MM.1S (cell line): Measurements from ENCODE around the gene BPIFB1.

ENCODE experiments used
- DNase-seq: peaks from one replicate; pipeline ENCODE4 v3.0.0-alpha.2; 2015
- H2AFZ ChIP-seq: fragments of 300-600 bp; sonication (generic); 2 replicates; pipeline ENCODE4 v1.6.0; 2016; ENCODE audit warnings: antibody characterized with exemption, low read length
- H3F3A ChIP-seq: fragments of 300-600 bp; sonication (generic); 2 replicates; pipeline ENCODE4 v1.6.1; 2016; ENCODE audit warnings: mild to moderate bottlenecking, antibody characterized with exemption, low read length, moderate library complexity, mixed read lengths; ENCODE audit not compliant: insufficient read depth
- H3K27ac ChIP-seq: fragments of 300-600 bp; sonication (generic); 2 replicates; pipeline ENCODE4 v1.5.1; 2016; ENCODE audit warnings: mild to moderate bottlenecking, low read length
- H3K27me3 ChIP-seq: fragments of 300-600 bp; sonication (generic); replicated peaks from 2 replicates; pipeline ENCODE4 v1.6.0; 2016; ENCODE audit warnings: low read length; ENCODE audit not compliant: insufficient read depth
- H3K36me3 ChIP-seq: fragments of 300-600 bp; sonication (generic); replicated peaks from 2 replicates; pipeline ENCODE4 v1.6.1; 2016; ENCODE audit warnings: mild to moderate bottlenecking, low read length, mixed read lengths; ENCODE audit not compliant: insufficient read depth
- H3K4me1 ChIP-seq: fragments of 300-600 bp; sonication (generic); 2 replicates; pipeline ENCODE4 v1.6.1; 2016; ENCODE audit warnings: low read length, mixed read lengths
- H3K4me2 ChIP-seq: fragments of 300-600 bp; sonication (generic); 2 replicates; pipeline ENCODE4 v1.6.0; 2016; ENCODE audit warnings: low read depth, low read length
- H3K4me3 ChIP-seq: fragments of 300-600 bp; sonication (generic); 2 replicates; pipeline ENCODE4 v1.5.1; 2016; ENCODE audit warnings: low read length, mixed read lengths
- H3K79me2 ChIP-seq: fragments of 300-600 bp; sonication (generic); 2 replicates; pipeline ENCODE4 v1.6.1; 2016; ENCODE audit warnings: mixed run types, low read length, mixed read lengths
- H3K9ac ChIP-seq: fragments of 300-600 bp; sonication (generic); 2 replicates; pipeline ENCODE4 v1.6.1; 2016; ENCODE audit warnings: low read length, mixed read lengths
- H3K9me2 ChIP-seq: fragments of 300-600 bp; sonication (generic); replicated peaks from 2 replicates; pipeline ENCODE4 v1.6.1; 2016; ENCODE audit warnings: mild to moderate bottlenecking, low read length, mixed read lengths; ENCODE audit not compliant: insufficient read depth
- H3K9me3 ChIP-seq: fragments of 300-600 bp; sonication (generic); replicated peaks from 2 replicates; pipeline ENCODE4 v1.6.1; 2016; ENCODE audit warnings: mild to moderate bottlenecking, low read length, mixed read lengths; ENCODE audit not compliant: insufficient read depth
- H4K20me1 ChIP-seq: fragments of 300-600 bp; sonication (generic); 2 replicates; pipeline ENCODE4 v1.6.1; 2016; ENCODE audit warnings: mild to moderate bottlenecking, low read length, moderate library complexity, mixed read lengths; ENCODE audit not compliant: insufficient read depth
- CTCF ChIP-seq: fragments of 300-600 bp; sonication (generic); IDR thresholded peaks from 2 replicates; pipeline ENCODE4 v1.5.1; 2016; ENCODE audit warnings: antibody characterized with exemption, low read length, mixed read lengths
- EZH2 ChIP-seq: fragments of 300-600 bp; sonication (generic); optimal IDR thresholded peaks from 2 replicates; pipeline ENCODE3; 2017; ENCODE audit warnings: low read depth, mild to moderate bottlenecking, antibody characterized with exemption, low read length, mixed read lengths
- EZH2phosphoT487 ChIP-seq: fragments of 300-600 bp; sonication (generic); IDR thresholded peaks from 2 replicates; pipeline ENCODE4 v1.6.1; 2018; ENCODE audit warnings: antibody characterized with exemption, low read length

Gene BPIFB1

DNA sequence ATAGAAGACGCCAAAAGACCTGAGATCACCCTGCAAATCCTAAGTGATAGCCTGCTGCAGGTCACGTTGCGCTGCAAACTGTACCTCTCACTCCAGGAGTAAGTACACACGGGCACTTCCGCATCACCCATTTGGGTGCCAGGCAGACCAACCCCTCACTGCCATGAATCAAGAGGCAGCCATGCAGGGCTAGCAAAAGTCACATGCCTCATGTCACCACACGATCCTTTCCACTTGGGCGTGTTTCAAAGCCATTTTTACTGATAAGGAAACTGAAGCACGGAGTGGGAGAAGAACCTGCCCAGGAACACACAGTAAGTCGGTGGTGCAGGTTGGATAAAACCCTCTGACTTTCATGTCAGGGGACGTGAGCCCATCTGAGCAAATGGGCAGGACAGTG, 37.0 kb downstream of the BPIFB1 start:
- H3K9me2 ChIP-seq = no peaks in the 10 kb centered on the region
- no peak overlapping the region for H2AFZ ChIP-seq
- no peaks in the 10 kb centered on the region for H3K36me3 ChIP-seq
- H3K27me3 ChIP-seq = peaks cover 37% of the 10 kb centered on the region
- no peak overlapping the region for H3K27ac ChIP-seq
- no peak overlapping the region for H3K4me3 ChIP-seq
- H3K79me2 ChIP-seq = no peaks in the 10 kb centered on the region
- H3K9me3 ChIP-seq = no peaks in the 10 kb centered on the region
- no peak overlapping the region for H3K9ac ChIP-seq
- H3K4me2 ChIP-seq = no peak overlapping the region
- H4K20me1 ChIP-seq = no peaks in the 10 kb centered on the region
- TF ChIP-seq EZH2phosphoT487 = no peak
- no peak for TF ChIP-seq CTCF
- no peak for TF ChIP-seq EZH2
- DNase-seq = no peak
- no peaks in the 10 kb centered on the region for H3F3A ChIP-seq
- H3K4me1 ChIP-seq = no peaks in the 10 kb centered on the region

- Histone ChIP-seq H3K4me2 (no peak overlapping the region), H4K20me1 (no peaks in the 10 kb centered on the region), H2AFZ (no peak overlapping the region), H3K79me2 (no peaks in the 10 kb centered on the region), H3K4me3 (no peak overlapping the region), H3K9me3 (no peaks in the 10 kb centered on the region), H3K27ac (no peak overlapping the region), H3K9me2 (no peaks in the 10 kb centered on the region), H3K9ac (no peak overlapping the region), H3F3A (no peaks in the 10 kb centered on the region), H3K36me3 (no peaks in the 10 kb centered on the region), H3K27me3 (peaks cover 42% of the 10 kb centered on the region), H3K4me1 (no peaks in the 10 kb centered on the region)
- no peak for TF ChIP-seq EZH2
- no peak for TF ChIP-seq CTCF
- TF ChIP-seq EZH2phosphoT487 = no peak
- DNase-seq = no peak
Observed at GRCh38 chr20:33322456-33322855, 39.4 kb downstream of the BPIFB1 start.

DNA sequence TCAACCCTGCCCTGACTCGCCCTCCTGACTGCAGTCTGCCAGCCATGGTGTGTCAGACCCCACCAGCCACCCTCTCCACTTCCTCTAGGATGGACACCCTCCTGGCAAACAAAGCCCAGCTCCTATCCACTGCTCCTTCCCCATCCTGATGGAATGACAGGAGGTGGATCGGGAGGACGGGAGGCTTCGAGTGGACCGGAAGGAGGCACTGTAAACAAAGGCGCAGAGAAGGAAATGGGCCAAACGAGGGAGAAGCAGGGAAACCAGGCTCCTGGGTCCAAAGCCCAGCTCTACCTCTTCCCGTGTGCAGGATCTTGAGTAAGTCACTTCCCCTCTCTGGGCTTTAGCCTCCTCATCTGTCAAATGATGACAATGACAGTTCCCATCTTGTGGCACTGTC, 40.2 kb downstream of the BPIFB1 start:
- Histone ChIP-seq H4K20me1 (no peaks in the 10 kb centered on the region), H3K27me3 (peaks cover 40% of the 10 kb centered on the region), H2AFZ (no peak overlapping the region), H3F3A (no peaks in the 10 kb centered on the region), H3K9me3 (no peaks in the 10 kb centered on the region), H3K4me1 (no peaks in the 10 kb centered on the region), H3K9ac (no peak overlapping the region), H3K79me2 (no peaks in the 10 kb centered on the region), H3K9me2 (no peaks in the 10 kb centered on the region), H3K27ac (no peak overlapping the region), H3K4me2 (no peak overlapping the region), H3K4me3 (no peak overlapping the region), H3K36me3 (no peaks in the 10 kb centered on the region)
- TF ChIP-seq EZH2 = no peak
- no peak for TF ChIP-seq EZH2phosphoT487
- TF ChIP-seq CTCF = no peak
- DNase-seq = no peak
